ENCODE results near the gene C2.
A peak's percentile ranks its signal among the peaks of the same experiment; 100 is the strongest.

Gene C2

GRCh38 chr6:31958412-31958740 lies 30.9 kb downstream of the C2 start:
- peaks cover 13% of the 10 kb centered on the region for H3K36me3 ChIP-seq (ENCODE audit: insufficient read depth, low read length)

GRCh38 chr6:31958741-31959739 lies 31.5 kb downstream of the C2 start, which contains the start of the genes NELFE and SKIC2:
NELFE (minus strand) TSS chr6:31958971; CDS start chr6:31958446, 525 bp downstream.
SKIC2 (plus strand) TSS chr6:31959175; CDS start chr6:31959193, 18 bp downstream.
- H3K79me2 ChIP-seq (ENCODE audit: control insufficient read depth, insufficient read depth, low read length, unreplicated experiment), result peaks cover 31% of the 10 kb centered on the region
- peak within 1 kb of the TSS; percentile 50 for H3K27ac ChIP-seq (ENCODE audit: low read depth, low read length)
- peak within 1 kb of the TSS; percentile 69 for H2AFZ ChIP-seq (ENCODE audit: low read length, unreplicated experiment)
- H3K4me1 ChIP-seq (ENCODE audit: control insufficient read depth, insufficient read depth, low read length, unreplicated experiment), result peaks cover 22% of the 10 kb centered on the region
- H3K36me3 ChIP-seq (ENCODE audit: insufficient read depth, low read length), result peaks cover 13% of the 10 kb centered on the region
- H3K27me3 ChIP-seq (ENCODE audit: insufficient read depth, low read length), result no peaks in the 10 kb centered on the region
- H3K4me3 ChIP-seq (ENCODE audit: low read depth, low read length), result peak within 1 kb of the TSS; percentile 89

More at GRCh38 chr6:31958412-31958740, 30.9 kb downstream of the C2 start:
- Histone ChIP-seq H3K27ac (ENCODE audit: low read depth, low read length) (peak overlapping the region; percentile 50; the same call in 1 of the 2 replicates), H3K4me3 (ENCODE audit: low read depth, low read length) (peak overlapping the region; percentile 89), H2AFZ (ENCODE audit: low read length, unreplicated experiment) (peak overlapping the region; percentile 69), H3K4me1 (ENCODE audit: control insufficient read depth, insufficient read depth, low read length, unreplicated experiment) (peaks cover 22% of the 10 kb centered on the region), H3K27me3 (ENCODE audit: insufficient read depth, low read length) (no peaks in the 10 kb centered on the region), H3K79me2 (ENCODE audit: control insufficient read depth, insufficient read depth, low read length, unreplicated experiment) (peaks cover 31% of the 10 kb centered on the region)

GRCh38 chr6:31961616-31962015 lies 34.1 kb downstream of the C2 start:
- Histone ChIP-seq H3K4me1 (ENCODE audit: control insufficient read depth, insufficient read depth, low read length, unreplicated experiment) (peaks cover 22% of the 10 kb centered on the region), H3K36me3 (ENCODE audit: insufficient read depth, low read length) (peaks cover 8% of the 10 kb centered on the region), H3K27ac (ENCODE audit: low read depth, low read length) (no peak overlapping the region), H3K79me2 (ENCODE audit: control insufficient read depth, insufficient read depth, low read length, unreplicated experiment) (peaks cover 31% of the 10 kb centered on the region), H2AFZ (ENCODE audit: low read length, unreplicated experiment) (no peak overlapping the region), H3K27me3 (ENCODE audit: insufficient read depth, low read length) (no peaks in the 10 kb centered on the region), H3K4me3 (ENCODE audit: low read depth, low read length) (no peak overlapping the region)

- H3K36me3 ChIP-seq (ENCODE audit: insufficient read depth, low read length), result no peaks in the 10 kb centered on the region; the same call in 1 of the 2 replicates
- no peak overlapping the region for H3K27ac ChIP-seq (ENCODE audit: low read depth, low read length)
- no peak overlapping the region for H3K4me3 ChIP-seq (ENCODE audit: low read depth, low read length)
- H3K27me3 ChIP-seq (ENCODE audit: insufficient read depth, low read length), result no peaks in the 10 kb centered on the region
- no peak overlapping the region for H2AFZ ChIP-seq (ENCODE audit: low read length, unreplicated experiment)
- peaks cover 11% of the 10 kb centered on the region for H3K4me1 ChIP-seq (ENCODE audit: control insufficient read depth, insufficient read depth, low read length, unreplicated experiment)
- H3K79me2 ChIP-seq (ENCODE audit: control insufficient read depth, insufficient read depth, low read length, unreplicated experiment), result peaks cover 12% of the 10 kb centered on the region
Measured at GRCh38 chr6:31963921-31964320, 36.4 kb downstream of the C2 start.

GRCh38 chr6:31965700-31966099 lies 38.2 kb downstream of the C2 start:
- H3K36me3 ChIP-seq (ENCODE audit: insufficient read depth, low read length), result no peaks in the 10 kb centered on the region
- peaks cover 4% of the 10 kb centered on the region for H3K79me2 ChIP-seq (ENCODE audit: control insufficient read depth, insufficient read depth, low read length, unreplicated experiment)
- H3K4me1 ChIP-seq (ENCODE audit: control insufficient read depth, insufficient read depth, low read length, unreplicated experiment), result peaks cover 12% of the 10 kb centered on the region
- no peak overlapping the region for H3K4me3 ChIP-seq (ENCODE audit: low read depth, low read length)
- no peak overlapping the region for H3K27ac ChIP-seq (ENCODE audit: low read depth, low read length)
- H2AFZ ChIP-seq (ENCODE audit: low read length, unreplicated experiment), result no peak overlapping the region
- no peaks in the 10 kb centered on the region for H3K27me3 ChIP-seq (ENCODE audit: insufficient read depth, low read length)

GRCh38 chr6:31966506-31966905 lies 39.0 kb downstream of the C2 start:
- Histone ChIP-seq H2AFZ (ENCODE audit: low read length, unreplicated experiment) (no peak overlapping the region), H3K36me3 (ENCODE audit: insufficient read depth, low read length) (no peaks in the 10 kb centered on the region), H3K27me3 (ENCODE audit: insufficient read depth, low read length) (no peaks in the 10 kb centered on the region), H3K27ac (ENCODE audit: low read depth, low read length) (no peak overlapping the region), H3K4me1 (ENCODE audit: control insufficient read depth, insufficient read depth, low read length, unreplicated experiment) (peaks cover 16% of the 10 kb centered on the region), H3K79me2 (ENCODE audit: control insufficient read depth, insufficient read depth, low read length, unreplicated experiment) (peaks cover 12% of the 10 kb centered on the region), H3K4me3 (ENCODE audit: low read depth, low read length) (no peak overlapping the region)

- peaks cover 16% of the 10 kb centered on the region for H3K4me1 ChIP-seq (ENCODE audit: control insufficient read depth, insufficient read depth, low read length, unreplicated experiment)
- no peaks in the 10 kb centered on the region for H3K36me3 ChIP-seq (ENCODE audit: insufficient read depth, low read length)
- no peak overlapping the region for H3K4me3 ChIP-seq (ENCODE audit: low read depth, low read length)
- no peak overlapping the region for H3K27ac ChIP-seq (ENCODE audit: low read depth, low read length)
- H3K79me2 ChIP-seq (ENCODE audit: control insufficient read depth, insufficient read depth, low read length, unreplicated experiment), result peaks cover 14% of the 10 kb centered on the region
- no peaks in the 10 kb centered on the region for H3K27me3 ChIP-seq (ENCODE audit: insufficient read depth, low read length)
- H2AFZ ChIP-seq (ENCODE audit: low read length, unreplicated experiment), result no peak overlapping the region
Measured at GRCh38 chr6:31966997-31967925, 39.7 kb downstream of the C2 start.

GRCh38 chr6:31967926-31968320 lies 40.4 kb downstream of the C2 start:
- Histone ChIP-seq H3K4me1 (ENCODE audit: control insufficient read depth, insufficient read depth, low read length, unreplicated experiment) (peaks cover 16% of the 10 kb centered on the region), H3K79me2 (ENCODE audit: control insufficient read depth, insufficient read depth, low read length, unreplicated experiment) (peaks cover 18% of the 10 kb centered on the region), H2AFZ (ENCODE audit: low read length, unreplicated experiment) (no peak overlapping the region), H3K4me3 (ENCODE audit: low read depth, low read length) (no peak overlapping the region), H3K27me3 (ENCODE audit: insufficient read depth, low read length) (no peaks in the 10 kb centered on the region), H3K27ac (ENCODE audit: low read depth, low read length) (no peak overlapping the region), H3K36me3 (ENCODE audit: insufficient read depth, low read length) (no peaks in the 10 kb centered on the region)

- Histone ChIP-seq H3K36me3 (ENCODE audit: insufficient read depth, low read length) (no peaks in the 10 kb centered on the region), H2AFZ (ENCODE audit: low read length, unreplicated experiment) (no peak overlapping the region), H3K4me1 (ENCODE audit: control insufficient read depth, insufficient read depth, low read length, unreplicated experiment) (peaks cover 20% of the 10 kb centered on the region), H3K27me3 (ENCODE audit: insufficient read depth, low read length) (no peaks in the 10 kb centered on the region), H3K79me2 (ENCODE audit: control insufficient read depth, insufficient read depth, low read length, unreplicated experiment) (peaks cover 22% of the 10 kb centered on the region), H3K27ac (ENCODE audit: low read depth, low read length) (no peak overlapping the region), H3K4me3 (ENCODE audit: low read depth, low read length) (no peak overlapping the region)
Measured at GRCh38 chr6:31968326-31968725, 40.8 kb downstream of the C2 start.

Data from ACC112 (cell line).